Stimulated activated CD4-positive, alpha-beta T cell treated with anti-CD3 and anti-CD28 coated beads, Interleukin-1b, Interleukin-23, amount 100 ng/mL, for 24 hours (primary cell): ENCODE data around the gene PRRG2.
A peak's percentile ranks its signal among the peaks of the same experiment; 100 is the strongest.

Experiments
- DNase-seq, 4 experiments: peaks; one replicate each; pipeline ENCODE4 v3.0.0-alpha.2; 2020; ENCODE audit warnings: low read depth in 4 of 4, low spot score in 1 of 4

The PRRG2 gene

DNA sequence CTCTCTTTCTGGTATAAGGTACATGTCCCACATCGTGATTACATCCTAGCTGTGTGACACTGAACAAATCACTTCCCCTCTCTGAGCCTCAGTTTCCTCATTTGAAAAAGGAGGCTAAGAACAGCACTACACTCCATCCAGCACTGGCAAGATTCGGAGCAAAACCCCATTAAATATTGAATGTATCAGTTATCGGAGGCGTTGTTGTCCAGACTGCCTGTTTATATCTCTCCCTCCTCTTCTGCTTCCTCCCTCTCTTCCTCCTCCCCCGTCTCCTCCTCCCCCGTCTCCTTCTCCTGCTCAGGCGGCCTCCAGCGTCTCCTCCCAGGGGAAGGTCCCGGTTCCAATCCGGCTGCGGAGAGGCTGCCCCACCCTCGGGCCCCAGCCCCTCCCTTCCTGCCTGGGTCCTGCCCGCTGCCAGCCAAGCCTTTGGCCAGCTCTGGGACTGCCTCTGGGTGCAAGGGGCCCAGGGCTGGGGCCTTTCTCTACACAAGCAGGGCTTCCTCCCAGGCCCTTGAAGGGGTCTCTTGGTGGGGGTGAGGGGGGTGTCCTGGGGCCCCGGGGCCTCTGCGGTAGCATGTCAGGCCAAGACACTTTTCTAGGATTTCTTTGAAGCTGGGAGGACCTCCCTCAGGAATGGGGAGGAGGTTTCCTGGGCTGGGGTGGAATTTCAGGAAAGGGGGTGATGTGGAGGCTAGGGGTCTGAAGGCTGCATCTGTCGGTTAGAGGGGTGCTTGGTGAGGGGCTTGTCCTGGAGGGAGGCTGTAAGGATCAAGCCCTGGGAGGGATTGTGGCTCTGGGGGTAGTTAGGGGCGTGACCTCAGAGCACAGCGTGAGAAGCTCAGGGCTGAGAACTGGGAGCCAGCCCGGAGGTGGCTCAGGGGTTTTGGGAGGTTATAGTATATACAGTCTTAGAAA is 57.0 kb downstream of the PRRG2 start:
- no peak for DNase-seq

DNA sequence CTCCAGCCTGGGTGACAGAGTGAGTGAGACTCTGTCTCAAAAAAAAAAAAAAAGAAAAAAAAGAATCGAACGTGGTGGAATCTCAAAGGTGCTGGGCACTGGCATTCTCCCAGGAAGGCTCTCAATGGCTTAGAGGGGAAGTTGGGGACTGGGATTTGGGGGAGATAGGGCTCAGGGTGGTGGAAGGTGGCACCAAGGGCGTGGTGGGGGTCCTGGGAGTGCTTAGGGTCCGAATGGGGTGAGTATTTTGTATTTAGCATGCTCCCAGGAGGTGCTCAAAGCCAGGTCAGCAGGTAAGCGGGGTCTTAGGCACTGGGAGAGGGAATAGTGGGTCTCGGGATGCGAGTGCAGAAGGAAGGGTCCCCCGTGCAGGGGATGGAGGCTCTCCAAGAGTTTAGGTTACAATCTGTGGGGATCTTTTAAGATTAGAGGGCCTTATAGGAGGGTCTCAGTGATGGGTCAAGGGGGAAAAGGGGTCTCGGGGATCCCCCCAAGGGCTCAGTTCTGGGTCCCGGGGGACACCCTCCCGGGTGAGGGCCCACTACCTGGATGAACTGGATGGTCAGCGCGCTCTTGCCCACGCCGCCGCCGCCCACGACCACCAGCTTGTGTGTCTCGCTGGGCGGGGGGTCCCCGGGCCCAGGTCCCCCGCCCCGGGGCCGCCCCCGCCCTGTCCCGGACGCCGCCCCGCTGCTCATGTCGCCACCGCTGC is 58.4 kb downstream of the PRRG2 start:
- no peak for DNase-seq

DNA sequence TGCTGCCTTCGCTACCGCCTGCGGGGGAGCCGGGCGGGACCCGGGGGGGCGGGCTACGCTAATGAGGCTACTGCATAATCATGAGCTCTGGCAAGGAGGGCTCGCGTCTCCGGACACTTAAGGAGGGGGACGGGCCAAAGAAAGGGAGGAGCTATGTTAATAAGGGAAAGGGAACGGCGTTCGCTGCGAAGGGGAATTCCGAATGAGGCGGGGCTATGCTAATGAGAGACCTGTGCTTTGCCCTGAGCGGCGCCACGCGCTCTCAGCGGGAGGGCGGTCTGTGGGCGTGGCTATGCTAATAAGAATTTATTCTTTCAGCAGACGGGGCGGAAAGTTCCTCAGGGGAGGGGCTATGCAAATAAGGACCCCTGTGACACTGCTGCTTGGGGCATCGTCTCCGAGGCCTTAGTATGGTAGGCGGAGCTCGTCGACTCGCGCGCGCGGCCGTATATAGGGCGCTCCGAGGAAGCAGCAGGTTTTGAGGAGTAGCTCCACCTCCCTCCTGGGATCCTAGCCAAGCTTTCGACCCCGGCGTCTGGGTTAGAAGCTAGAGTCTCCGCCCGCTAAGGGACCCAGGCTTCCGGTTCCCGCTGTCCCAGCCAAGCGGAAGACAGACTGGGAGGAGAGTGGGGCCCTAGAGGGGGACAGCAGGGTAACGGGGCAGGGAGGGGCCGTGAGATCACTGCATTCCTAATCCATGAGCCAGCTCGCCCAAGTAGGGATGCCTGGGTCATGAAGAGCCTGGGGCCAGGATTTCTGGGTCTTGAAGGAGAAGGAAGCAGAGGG is 59.2 kb downstream of the PRRG2 start, which contains the start of gene RRAS:
Gene RRAS, minus strand, starts transcription at position 31 of the 786 bp plus-strand sequence. CDS start 45 bp downstream, outside the sequence.
- DNase-seq = peak; percentile 99 to 100 (median 100)
